Stimulated activated naive CD4-positive, alpha-beta T cell (primary cell): Measurements from ENCODE around the gene MMP15.

Experiments
- DNase-seq, 6 experiments: peaks; one replicate each; lab custom pipeline; 2025; lab: John Stamatoyannopoulos, UW

Gene MMP15

GRCh38 chr16:58035356-58036170, 10.0 kb downstream of the MMP15 start:
- DNase-seq, result no peak

DNA sequence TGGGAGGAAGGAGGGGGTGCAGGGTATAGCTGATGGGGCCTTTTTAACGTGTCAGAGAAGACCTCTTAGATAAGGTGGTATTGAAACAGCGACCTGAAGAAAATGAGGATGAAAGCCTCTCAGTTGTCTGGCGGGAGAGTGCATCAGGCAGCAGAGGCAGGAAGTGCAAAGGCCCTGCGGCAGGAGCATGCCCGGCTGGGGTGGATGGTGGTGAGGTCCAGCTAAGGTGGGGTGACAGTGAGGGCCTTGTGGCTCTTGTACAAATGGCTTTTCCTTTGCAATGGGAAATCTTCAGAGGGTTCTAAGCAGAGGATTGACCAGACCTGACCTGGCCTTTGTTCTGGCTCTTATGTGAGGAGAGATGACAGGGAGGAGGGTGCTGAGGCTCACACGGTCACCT, 11.4 kb downstream of the MMP15 start:
- no peak for DNase-seq

DNA sequence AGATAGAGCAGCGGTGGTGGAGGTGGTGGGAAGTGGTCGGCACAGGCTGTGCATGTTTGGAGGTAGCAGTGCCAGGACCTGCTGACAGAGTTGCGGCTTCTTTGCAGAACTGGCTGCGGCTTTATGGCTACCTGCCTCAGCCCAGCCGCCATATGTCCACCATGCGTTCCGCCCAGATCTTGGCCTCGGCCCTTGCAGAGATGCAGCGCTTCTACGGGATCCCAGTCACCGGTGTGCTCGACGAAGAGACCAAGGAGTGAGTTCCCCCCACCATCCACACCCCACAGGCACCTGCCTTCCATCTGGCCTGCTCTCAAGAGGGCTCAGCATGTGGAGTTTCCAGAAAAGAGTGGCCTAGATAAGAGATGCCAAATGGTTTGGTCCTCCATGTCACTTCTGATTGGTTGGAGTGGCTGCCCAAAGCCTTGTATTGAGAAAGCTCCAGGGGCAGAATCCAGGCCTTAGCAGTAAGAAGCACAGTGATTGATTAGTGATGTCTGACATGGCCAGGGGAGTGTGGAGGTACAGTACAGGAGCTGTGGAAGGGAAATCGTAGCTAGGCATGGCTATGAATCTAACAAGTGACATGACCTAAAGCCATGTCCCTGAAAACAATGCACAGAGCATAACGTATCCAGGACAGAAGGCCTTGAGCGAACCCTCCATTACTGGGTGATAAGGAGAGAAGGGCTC, 12.0 kb downstream of the MMP15 start:
- DNase-seq, result no peak

DNA sequence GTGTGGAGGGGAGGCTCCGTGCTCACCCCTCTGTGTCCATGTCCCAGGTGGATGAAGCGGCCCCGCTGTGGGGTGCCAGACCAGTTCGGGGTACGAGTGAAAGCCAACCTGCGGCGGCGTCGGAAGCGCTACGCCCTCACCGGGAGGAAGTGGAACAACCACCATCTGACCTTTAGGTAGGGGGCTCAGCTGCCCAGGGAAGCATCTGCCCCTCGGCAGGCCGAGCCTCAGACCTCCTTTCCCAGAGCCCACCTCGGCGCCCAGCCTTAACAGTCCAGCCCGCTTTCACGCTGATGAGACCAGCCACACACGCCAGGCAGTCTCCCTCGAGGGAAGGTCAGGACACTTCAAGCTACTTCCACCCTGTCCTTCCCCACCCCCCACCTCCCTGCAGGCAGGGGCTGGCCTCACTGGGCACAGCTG, 12.7 kb downstream of the MMP15 start:
- no peak for DNase-seq

- DNase-seq, result no peak
Observed at GRCh38 chr16:58039829-58040495, 14.4 kb downstream of the MMP15 start.

GRCh38 chr16:58040496-58040846, 14.9 kb downstream of the MMP15 start:
- no peak for DNase-seq

DNA sequence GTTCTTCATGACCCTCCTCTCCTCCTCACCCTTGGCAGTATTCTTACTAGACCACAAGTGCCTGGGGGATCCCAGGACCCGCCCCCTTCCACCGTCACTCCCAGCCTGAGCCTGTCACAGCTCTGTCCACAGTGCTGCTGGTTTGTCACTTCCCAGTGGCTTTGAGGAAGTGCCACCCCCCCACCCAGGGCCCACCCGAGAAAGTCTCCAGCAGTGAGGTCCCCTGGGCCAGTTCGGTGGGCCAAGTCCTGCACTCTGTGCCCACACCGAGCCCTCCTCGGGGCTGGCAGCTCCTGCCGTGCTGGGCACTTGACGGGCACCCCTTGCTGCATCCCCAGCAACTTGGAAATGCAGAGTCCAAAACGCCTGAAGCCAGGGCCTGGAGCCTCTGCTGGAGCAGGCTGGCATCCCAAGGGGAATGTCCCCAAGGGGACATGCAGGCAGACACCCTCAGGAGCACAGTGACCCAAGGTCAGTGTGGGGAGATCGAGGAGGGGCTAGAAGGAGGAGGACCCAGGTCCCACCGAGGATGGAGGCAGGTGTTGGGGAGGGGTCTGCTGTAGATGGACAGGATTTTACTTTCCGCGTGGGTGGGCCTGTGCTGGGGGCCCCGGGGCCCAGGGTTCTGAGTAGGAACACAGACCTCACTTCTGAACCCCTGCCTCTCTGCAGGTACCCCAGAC, 15.5 kb downstream of the MMP15 start:
- no peak for DNase-seq

DNA sequence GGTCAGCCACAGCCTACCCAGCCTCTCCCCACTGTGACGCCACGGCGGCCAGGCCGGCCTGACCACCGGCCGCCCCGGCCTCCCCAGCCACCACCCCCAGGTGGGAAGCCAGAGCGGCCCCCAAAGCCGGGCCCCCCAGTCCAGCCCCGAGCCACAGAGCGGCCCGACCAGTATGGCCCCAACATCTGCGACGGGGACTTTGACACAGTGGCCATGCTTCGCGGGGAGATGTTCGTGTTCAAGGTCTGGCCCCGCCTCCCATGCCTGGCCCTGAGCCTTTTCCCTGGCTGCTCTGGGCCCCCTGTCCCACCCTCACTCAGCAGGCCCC, 16.0 kb downstream of the MMP15 start:
- DNase-seq, result no peak

GRCh38 chr16:58042001-58042885, 16.7 kb downstream of the MMP15 start:
- no peak for DNase-seq

DNA sequence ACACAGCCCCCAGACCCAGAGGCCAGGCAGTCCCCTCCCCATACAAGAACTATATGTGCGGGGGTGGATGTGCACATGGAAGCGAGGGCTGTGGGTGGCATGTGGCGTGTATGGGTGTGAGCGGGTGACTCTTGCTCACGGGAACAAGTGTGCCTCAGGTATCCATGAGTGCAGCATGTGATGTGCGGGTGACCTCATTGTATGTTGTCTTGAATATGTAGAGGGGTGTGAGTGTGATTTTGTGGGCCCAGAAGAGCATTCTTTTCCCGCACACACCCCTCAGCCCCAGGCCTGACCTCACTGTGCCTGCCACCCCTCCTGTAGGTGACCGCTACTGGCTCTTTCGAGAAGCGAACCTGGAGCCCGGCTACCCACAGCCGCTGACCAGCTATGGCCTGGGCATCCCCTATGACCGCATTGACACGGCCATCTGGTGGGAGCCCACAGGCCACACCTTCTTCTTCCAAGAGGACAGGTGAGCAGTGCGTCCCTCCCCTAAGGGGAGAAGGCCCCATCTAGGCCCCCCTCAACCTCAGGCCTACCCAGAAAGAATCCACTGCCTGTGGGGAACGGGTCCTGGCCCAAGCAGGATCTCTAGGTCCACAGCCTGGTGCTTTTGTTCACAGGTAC, 17.4 kb downstream of the MMP15 start:
- no peak for DNase-seq

DNA sequence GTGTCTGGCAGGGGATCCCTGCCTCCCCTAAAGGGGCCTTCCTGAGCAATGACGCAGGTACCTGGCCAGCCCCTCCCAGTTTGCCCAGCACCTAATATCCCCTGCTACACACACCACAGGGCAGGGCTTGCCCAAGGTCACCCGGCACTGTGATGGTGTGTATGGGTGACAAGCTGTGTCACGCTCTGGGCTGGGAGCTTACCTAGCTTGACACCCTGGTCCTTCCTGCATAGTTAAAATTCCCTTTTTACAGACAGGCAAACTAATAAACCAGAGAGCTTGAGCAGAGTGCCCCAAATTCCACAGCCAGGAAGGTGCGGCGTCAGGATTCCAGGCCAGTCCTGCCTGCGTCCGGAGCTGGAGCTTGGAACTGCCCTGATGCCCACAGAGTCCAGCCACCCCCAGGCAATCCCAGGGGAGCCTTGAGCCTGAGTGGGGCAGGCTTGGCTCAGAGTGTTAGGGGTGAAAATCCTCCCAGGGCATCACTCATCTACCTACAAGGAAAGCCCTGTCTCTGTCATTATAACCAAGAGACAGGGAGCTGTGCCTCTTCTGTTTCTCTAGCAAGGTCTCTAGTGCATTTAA, 18.1 kb downstream of the MMP15 start:
- DNase-seq, result no peak

- DNase-seq, result no peak
Observed at GRCh38 chr16:58044266-58045019, 18.9 kb downstream of the MMP15 start.

- DNase-seq, result no peak
Observed at GRCh38 chr16:58045096-58045495, 19.5 kb downstream of the MMP15 start.

DNA sequence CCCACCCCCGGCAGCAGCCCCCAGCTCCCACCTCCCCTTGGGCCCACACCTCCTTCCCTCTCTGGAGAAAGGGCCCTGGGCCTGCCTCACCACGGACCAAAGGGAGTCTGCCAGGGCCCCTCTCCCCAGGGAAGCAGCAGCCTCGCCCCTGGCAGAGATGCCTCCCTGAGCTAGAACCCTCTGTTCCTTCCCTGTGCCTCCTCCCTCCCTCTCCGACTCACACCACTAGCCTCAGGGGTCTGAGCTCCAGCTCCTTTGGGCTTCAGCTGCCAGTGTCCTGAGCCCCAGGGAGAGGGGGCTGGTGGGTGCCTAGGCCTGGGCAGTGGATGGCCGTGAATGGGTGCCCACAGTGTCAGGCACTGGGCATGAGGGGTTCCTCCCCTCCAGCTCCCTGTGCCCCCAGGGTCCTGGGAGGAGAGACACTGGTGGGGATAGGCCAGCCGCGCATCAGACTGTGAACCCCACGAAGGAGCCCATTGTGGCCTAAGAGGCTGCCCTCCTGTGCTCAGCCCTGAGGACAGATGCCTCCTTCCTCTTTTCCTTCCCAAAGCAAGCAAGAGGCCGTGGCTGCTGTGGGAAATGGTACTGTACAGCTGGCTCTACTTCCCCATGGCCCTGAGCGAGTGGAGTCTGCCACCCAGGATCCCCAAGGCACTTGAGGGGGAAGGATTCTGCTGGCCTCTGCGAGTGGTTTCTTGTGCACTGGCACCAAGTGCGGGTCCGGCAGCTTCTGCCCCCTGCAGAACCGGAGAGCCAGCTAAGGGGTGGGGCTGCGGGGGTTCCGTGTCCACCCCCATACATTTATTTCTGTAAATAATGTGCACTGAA, 20.7 kb downstream of the MMP15 start:
- no peak for DNase-seq

DNA sequence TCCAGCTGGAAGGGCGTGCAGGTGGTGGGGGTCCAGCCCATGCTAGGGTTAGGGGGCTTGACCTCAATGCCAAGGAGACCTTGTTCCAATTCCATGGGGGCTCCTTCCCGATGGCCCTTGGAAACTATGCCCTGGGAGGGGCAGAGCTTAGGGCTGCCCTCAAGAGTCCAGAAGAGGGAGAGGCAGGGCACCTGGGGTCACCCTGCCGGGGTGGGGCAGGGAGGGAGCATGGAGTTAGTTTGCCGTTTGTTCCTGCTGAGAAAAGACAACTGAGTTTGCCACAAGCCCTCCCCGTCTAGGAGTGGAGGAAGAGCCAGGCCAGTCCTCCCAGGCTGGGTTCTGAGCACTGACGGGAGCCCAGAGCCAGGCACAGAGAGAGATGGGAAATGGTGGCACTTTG, 21.4 kb downstream of the MMP15 start:
- DNase-seq, result no peak

DNA sequence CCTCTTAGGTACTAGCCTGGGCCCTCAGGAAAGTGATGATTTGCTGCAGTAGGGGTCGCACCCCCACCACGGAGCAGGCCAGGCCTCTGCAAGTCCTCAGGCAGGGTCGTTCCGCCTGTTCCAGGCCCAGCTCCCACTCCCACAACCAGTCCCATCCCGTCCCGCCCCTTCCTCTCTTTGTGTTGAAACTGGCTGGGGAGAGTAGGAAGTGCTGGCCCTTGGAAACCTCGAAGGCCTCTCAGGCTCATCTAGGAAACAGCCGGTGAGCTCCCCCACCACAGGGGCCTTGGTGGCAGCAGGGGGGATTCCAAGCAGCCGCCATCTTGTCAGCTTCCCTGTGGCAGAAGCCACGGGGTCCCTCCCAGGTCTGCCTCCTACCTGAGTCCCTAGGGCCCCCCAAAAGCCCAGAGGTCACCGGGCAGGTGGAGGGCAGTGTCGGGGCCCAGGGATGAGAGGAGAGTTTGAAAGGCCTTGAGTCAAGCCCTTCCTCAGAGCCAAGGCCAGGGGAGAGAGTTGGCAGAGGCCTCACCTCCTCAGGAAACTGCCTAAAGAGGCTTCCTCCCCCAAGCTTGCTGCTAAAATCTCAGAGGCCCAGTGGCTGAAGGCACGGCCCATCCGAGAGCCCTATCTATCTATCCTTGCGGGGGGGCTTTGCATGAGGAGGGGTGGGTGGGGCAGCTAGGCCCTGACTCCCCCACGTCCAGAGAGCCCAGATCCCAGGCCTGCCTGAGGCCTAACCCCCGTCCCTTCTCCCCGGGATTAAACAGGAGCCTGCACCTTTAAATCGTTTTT, 22.2 kb downstream of the MMP15 start:
- no peak for DNase-seq

DNA sequence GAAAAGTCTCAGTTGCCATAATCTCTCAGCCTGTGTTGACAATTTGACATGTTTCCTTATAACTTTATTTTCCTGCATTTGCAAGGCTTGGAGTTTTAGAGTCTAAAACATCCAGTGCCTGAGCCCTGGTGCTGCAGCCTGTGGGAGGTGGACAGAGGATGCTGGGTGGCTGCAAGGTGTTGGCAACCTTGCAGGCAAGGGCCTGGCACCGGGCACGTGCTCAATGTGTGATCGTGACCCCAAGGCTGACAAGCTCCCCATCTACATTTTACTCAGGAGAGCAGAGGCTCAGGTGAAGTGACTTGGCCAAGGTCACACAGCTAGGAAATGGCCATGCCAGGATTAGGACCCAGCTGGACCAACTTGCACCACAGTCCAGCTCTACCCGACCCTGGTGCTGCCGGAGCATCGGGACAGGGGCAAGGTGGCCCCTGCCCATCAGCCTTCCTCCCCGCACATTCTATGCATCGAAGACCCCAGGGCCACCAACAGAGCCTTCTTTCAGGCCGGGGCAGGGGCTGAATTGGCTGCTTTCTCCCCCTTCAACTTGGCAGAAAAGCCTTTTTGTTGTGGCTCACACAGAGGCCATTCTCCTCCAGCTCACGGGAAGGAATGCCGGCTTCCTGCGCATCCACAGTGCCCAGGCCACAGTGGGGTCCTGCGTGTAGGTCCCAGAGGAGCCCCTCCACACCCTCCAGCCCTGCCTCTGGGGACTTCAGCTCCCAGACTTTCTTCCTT, 23.1 kb downstream of the MMP15 start:
- no peak for DNase-seq
